ENCODE measurements around the gene VTA1. TPM values are rescaled to one million over a fixed set of nuclear protein-coding genes. Genes with fewer than 3 reads are reported as not detected.

Gene VTA1
- total and polyA plus RNA-seq, 2 experiments from 2014 or later = 108 to 130 TPM

DNA sequence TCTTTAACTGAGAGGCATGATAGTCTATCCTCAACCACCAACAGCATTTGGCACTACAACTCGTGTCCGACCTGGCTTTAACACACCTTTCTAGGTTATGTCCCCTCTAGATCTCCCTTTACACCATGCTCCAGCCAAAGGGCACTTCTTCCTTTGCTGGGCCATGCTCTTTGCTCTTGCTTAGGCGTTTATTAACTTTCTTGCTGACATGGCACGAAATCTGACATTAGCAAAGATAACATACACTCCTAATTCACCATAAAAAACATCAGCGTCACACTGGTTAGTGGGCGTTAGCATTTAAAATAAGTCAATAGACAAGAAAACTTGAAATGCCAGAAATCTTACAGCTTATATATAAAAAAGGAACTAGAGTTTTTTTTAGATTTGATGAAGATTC, 107.5 kb downstream of the VTA1 start:
- no peak overlapping the region for H3K4me3 ChIP-seq
- no peak overlapping the region for H2AFZ ChIP-seq
- DNase-seq = no peak
- H3K9me3 ChIP-seq (ENCODE audit: low read depth) = no peaks in the 10 kb centered on the region
- in situ Hi-C loops (cut with MboI) = no loop called here
- H3K27me3 ChIP-seq (replicated peaks; ENCODE audit: insufficient read depth) = no peaks in the 10 kb centered on the region
- H4K20me1 ChIP-seq (ENCODE audit: insufficient read depth) = no peaks in the 10 kb centered on the region
- TF ChIP-seq EZH2phosphoT487 (IDR thresholded peaks at IDR 0.05; ENCODE audit: insufficient read depth, low read depth) (no peak), EZH2 (IDR thresholded peaks at IDR 0.05; ENCODE audit: insufficient read depth, poor library complexity, severe bottlenecking) (no peak)
- no peaks in the 10 kb centered on the region for H3F3A ChIP-seq (ENCODE audit: insufficient read depth)
- H3K36me3 ChIP-seq (ENCODE audit: low read depth) = no peaks in the 10 kb centered on the region
- no peaks in the 10 kb centered on the region for H3K4me1 ChIP-seq (ENCODE audit: insufficient read depth)
- H3K9ac ChIP-seq = no peak overlapping the region
- H3K79me2 ChIP-seq (ENCODE audit: insufficient read depth) = no peaks in the 10 kb centered on the region
- WGBS, 2 experiments (ENCODE audit: low coverage in 1 of 2, low lambda C conversion rate in 2 of 2, missing lambda C conversion rate in 2 of 2) = 71 to 74% methylated on average over 6 of the region's 6 CpGs
- H3K9me2 ChIP-seq (ENCODE audit: insufficient read depth) = no peaks in the 10 kb centered on the region
- H3K27ac ChIP-seq = no peak overlapping the region
- no peak overlapping the region for H3K4me2 ChIP-seq (ENCODE audit: unreplicated experiment)

DNA sequence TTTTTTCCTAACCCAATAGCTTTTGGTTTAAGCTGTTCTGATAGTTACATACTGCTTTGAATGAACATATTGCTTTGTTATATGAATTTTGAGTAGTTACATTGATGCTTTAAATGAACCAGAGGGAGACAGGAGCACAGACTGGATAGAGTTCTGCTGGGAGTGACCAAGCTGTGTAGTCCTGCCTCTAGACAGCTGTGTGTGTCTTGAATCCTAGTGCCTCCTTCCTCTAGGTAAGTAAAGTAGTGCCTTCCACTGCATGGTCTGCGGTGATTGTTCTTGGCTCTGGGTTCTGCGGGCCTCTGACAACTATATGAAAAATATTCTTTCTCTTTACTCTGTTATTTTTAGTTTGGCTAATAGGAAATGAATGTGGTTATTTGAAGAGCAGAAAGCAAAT, 108.7 kb downstream of the VTA1 start:
- no peaks in the 10 kb centered on the region for H4K20me1 ChIP-seq (ENCODE audit: insufficient read depth)
- no peak overlapping the region for H2AFZ ChIP-seq
- no peak overlapping the region for H3K4me3 ChIP-seq
- no peaks in the 10 kb centered on the region for H3K9me3 ChIP-seq (ENCODE audit: low read depth)
- H3F3A ChIP-seq (ENCODE audit: insufficient read depth) = no peaks in the 10 kb centered on the region
- DNase-seq = no peak
- no peaks in the 10 kb centered on the region for H3K4me1 ChIP-seq (ENCODE audit: insufficient read depth)
- H3K9me2 ChIP-seq (ENCODE audit: insufficient read depth) = no peaks in the 10 kb centered on the region
- no peak overlapping the region for H3K9ac ChIP-seq
- no peak overlapping the region for H3K27ac ChIP-seq
- in situ Hi-C loops (cut with MboI) = no loop called here
- no peaks in the 10 kb centered on the region for H3K36me3 ChIP-seq (ENCODE audit: low read depth)
- H3K79me2 ChIP-seq (ENCODE audit: insufficient read depth) = no peaks in the 10 kb centered on the region
- 69 to 70% methylated on average over 2 of the region's 2 CpGs for WGBS, 2 experiments (ENCODE audit: low coverage in 1 of 2, low lambda C conversion rate in 2 of 2, missing lambda C conversion rate in 2 of 2)
- H3K27me3 ChIP-seq (replicated peaks; ENCODE audit: insufficient read depth) = no peaks in the 10 kb centered on the region
- H3K4me2 ChIP-seq (ENCODE audit: unreplicated experiment) = no peak overlapping the region
- TF ChIP-seq EZH2 (IDR thresholded peaks at IDR 0.05; ENCODE audit: insufficient read depth, poor library complexity, severe bottlenecking) = no peak
- TF ChIP-seq EZH2phosphoT487 (IDR thresholded peaks at IDR 0.05; ENCODE audit: insufficient read depth, low read depth) = no peak

DNA sequence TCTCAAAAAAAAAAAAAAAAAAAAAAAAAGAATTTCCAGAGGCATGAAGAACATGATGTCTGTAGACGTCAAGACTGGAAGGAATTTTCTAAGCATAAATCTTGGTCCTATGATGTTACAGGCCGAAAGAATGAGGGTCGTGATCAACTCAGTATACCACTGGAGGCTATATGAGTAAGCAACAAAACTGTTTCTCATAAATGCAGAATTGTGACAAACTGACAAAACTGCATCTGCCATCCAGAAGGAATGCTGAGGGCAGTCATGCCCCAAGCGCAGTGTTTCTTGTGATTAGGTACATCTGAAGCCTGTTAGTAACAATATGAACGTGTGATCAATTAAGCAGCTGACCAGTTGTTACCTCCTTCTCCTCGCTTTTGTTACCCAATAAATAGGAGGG, 111.2 kb downstream of the VTA1 start:
- no peak overlapping the region for H3K4me2 ChIP-seq (ENCODE audit: unreplicated experiment)
- H3K27me3 ChIP-seq (replicated peaks; ENCODE audit: insufficient read depth) = no peaks in the 10 kb centered on the region
- H3K36me3 ChIP-seq (ENCODE audit: low read depth) = no peaks in the 10 kb centered on the region
- no peak overlapping the region for H3K27ac ChIP-seq
- no peaks in the 10 kb centered on the region for H3K79me2 ChIP-seq (ENCODE audit: insufficient read depth)
- H4K20me1 ChIP-seq (ENCODE audit: insufficient read depth) = no peaks in the 10 kb centered on the region
- no peak for DNase-seq
- no peaks in the 10 kb centered on the region for H3F3A ChIP-seq (ENCODE audit: insufficient read depth)
- H3K4me3 ChIP-seq = no peak overlapping the region
- no peaks in the 10 kb centered on the region for H3K9me3 ChIP-seq (ENCODE audit: low read depth)
- in situ Hi-C loops (cut with MboI) = no loop called here
- H3K9me2 ChIP-seq (ENCODE audit: insufficient read depth) = no peaks in the 10 kb centered on the region
- H3K9ac ChIP-seq = no peak overlapping the region
- TF ChIP-seq EZH2 (IDR thresholded peaks at IDR 0.05; ENCODE audit: insufficient read depth, poor library complexity, severe bottlenecking) (no peak), EZH2phosphoT487 (IDR thresholded peaks at IDR 0.05; ENCODE audit: insufficient read depth, low read depth) (no peak)
- H3K4me1 ChIP-seq (ENCODE audit: insufficient read depth) = no peaks in the 10 kb centered on the region
- H2AFZ ChIP-seq = no peak overlapping the region
- 64 to 68% methylated on average over 6 of the region's 6 CpGs for WGBS, 2 experiments (ENCODE audit: low coverage in 1 of 2, low lambda C conversion rate in 2 of 2, missing lambda C conversion rate in 2 of 2)

DNA sequence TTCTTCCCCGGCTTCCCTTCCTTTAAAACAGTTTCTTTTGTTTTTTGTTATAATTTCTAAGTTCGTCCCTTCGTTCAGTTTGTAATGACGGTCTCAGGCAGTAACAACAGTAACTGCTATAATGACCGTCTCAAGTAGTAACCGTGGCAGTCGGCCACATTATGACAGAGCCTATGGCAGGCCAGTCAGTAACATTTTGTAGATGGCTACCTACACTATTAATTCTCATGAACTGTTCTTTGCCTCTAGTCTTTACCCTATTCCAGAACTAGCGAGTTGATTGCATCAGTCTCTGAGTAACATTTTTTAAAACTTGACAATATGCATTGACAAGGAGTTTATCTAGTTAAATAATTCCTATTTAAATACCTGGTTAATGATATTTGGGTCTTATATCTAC, 111.7 kb downstream of the VTA1 start:
- no peaks in the 10 kb centered on the region for H4K20me1 ChIP-seq (ENCODE audit: insufficient read depth)
- no peaks in the 10 kb centered on the region for H3F3A ChIP-seq (ENCODE audit: insufficient read depth)
- in situ Hi-C loops (cut with MboI) = no loop called here
- no peak overlapping the region for H3K27ac ChIP-seq
- H3K9me3 ChIP-seq (ENCODE audit: low read depth) = no peaks in the 10 kb centered on the region
- H3K27me3 ChIP-seq (replicated peaks; ENCODE audit: insufficient read depth) = no peaks in the 10 kb centered on the region
- DNase-seq = no peak
- no peak overlapping the region for H3K4me3 ChIP-seq
- H2AFZ ChIP-seq = no peak overlapping the region
- no peaks in the 10 kb centered on the region for H3K79me2 ChIP-seq (ENCODE audit: insufficient read depth)
- no peaks in the 10 kb centered on the region for H3K4me1 ChIP-seq (ENCODE audit: insufficient read depth)
- TF ChIP-seq EZH2 (IDR thresholded peaks at IDR 0.05; ENCODE audit: insufficient read depth, poor library complexity, severe bottlenecking) (no peak), EZH2phosphoT487 (IDR thresholded peaks at IDR 0.05; ENCODE audit: insufficient read depth, low read depth) (no peak)
- H3K36me3 ChIP-seq (ENCODE audit: low read depth) = no peaks in the 10 kb centered on the region
- H3K4me2 ChIP-seq (ENCODE audit: unreplicated experiment) = no peak overlapping the region
- 73 to 80% methylated on average over 8 of the region's 8 CpGs for WGBS, 2 experiments (ENCODE audit: low coverage in 1 of 2, low lambda C conversion rate in 2 of 2, missing lambda C conversion rate in 2 of 2)
- no peak overlapping the region for H3K9ac ChIP-seq
- no peaks in the 10 kb centered on the region for H3K9me2 ChIP-seq (ENCODE audit: insufficient read depth)

DNA sequence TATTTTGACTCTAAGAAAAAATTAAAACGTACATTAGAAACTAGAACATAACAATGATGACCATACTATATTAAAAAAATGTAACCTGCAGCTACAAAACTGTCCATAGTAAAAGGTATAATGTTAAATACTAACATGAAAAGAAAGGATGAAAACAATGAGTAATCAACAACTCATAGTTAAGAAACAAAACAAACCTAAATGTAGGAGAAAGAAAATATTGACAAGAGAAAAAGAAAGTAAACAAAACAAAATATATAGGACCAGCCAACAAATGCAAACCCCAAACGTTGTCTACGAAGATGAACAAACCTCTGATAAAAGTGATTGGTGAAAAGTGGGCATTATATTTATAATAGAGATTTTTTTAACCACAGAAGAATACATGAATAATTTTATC, 113.7 kb downstream of the VTA1 start:
- no peak overlapping the region for H3K27ac ChIP-seq
- H3K36me3 ChIP-seq (ENCODE audit: low read depth) = no peaks in the 10 kb centered on the region
- DNase-seq = no peak
- 67 to 71% methylated on average over 3 of the region's 3 CpGs for WGBS, 2 experiments (ENCODE audit: low coverage in 1 of 2, low lambda C conversion rate in 2 of 2, missing lambda C conversion rate in 2 of 2)
- H3F3A ChIP-seq (ENCODE audit: insufficient read depth) = no peaks in the 10 kb centered on the region
- H4K20me1 ChIP-seq (ENCODE audit: insufficient read depth) = no peaks in the 10 kb centered on the region
- no peaks in the 10 kb centered on the region for H3K4me1 ChIP-seq (ENCODE audit: insufficient read depth)
- in situ Hi-C loops (cut with MboI) = no loop called here
- H3K4me3 ChIP-seq = no peak overlapping the region
- no peak overlapping the region for H3K4me2 ChIP-seq (ENCODE audit: unreplicated experiment)
- no peaks in the 10 kb centered on the region for H3K27me3 ChIP-seq (replicated peaks; ENCODE audit: insufficient read depth)
- H3K9ac ChIP-seq = no peak overlapping the region
- H3K9me3 ChIP-seq (ENCODE audit: low read depth) = no peaks in the 10 kb centered on the region
- H3K9me2 ChIP-seq (ENCODE audit: insufficient read depth) = no peaks in the 10 kb centered on the region
- H3K79me2 ChIP-seq (ENCODE audit: insufficient read depth) = no peaks in the 10 kb centered on the region
- no peak for TF ChIP-seq EZH2phosphoT487 (IDR thresholded peaks at IDR 0.05; ENCODE audit: insufficient read depth, low read depth)
- TF ChIP-seq EZH2 (IDR thresholded peaks at IDR 0.05; ENCODE audit: insufficient read depth, poor library complexity, severe bottlenecking) = no peak
- no peak overlapping the region for H2AFZ ChIP-seq
